Body of pancreas (tissue), 4 donors: ENCODE results near the gene ASPRV1. TPM values are rescaled to one million over a fixed set of nuclear protein-coding genes. Genes with fewer than 3 reads are reported as not detected.
"Not testable (repeated sequence)": the region's sequence is repeated elsewhere in the genome, so short reads cannot be mapped to it uniquely, and the experiment has no call there.

Experiments used
- ATAC-seq: fragments of 150-250 bp; one replicate; pipeline ENCODE4 v1.9.1; 2016
- DNase-seq, 4 donors: peaks; one replicate each; pipeline ENCODE4 v3.0.0-alpha.2; 2019
- H3K27ac ChIP-seq, 4 donors: fragments of 200-600 bp; sonication (generic); 1 replicate in 3 of 4; 2 replicates in 1 of 4; pipeline versions ENCODE4 v1.5.1 to v1.6.1; 2016 to 2019; ENCODE audit warnings: mild to moderate bottlenecking in 1 of 4, mixed read lengths in 1 of 4, moderate library complexity in 1 of 4
- H3K27me3 ChIP-seq, 2 donors: fragments of 200-600 bp; sonication (generic); one replicate each; pipeline ENCODE4 v1.6.0; 2016; ENCODE audit warnings: mild to moderate bottlenecking in 1 of 2
- H3K36me3 ChIP-seq, 2 donors: fragments of 200-600 bp; sonication (generic); replicated peaks in 1 of 2; 2 replicates each; pipeline ENCODE4 v1.5.1; 2016; ENCODE audit warnings: low read depth in 2 of 2; ENCODE audit not compliant: insufficient read depth in 1 of 2
- H3K4me1 ChIP-seq: fragments of 200-600 bp; sonication (generic); one replicate; pipeline ENCODE4 v1.6.0; 2016
- H3K4me3 ChIP-seq, 2 donors: fragments of 200-600 bp; sonication (generic); 1 replicate in 1 of 2; 2 replicates in 1 of 2; pipeline ENCODE4 v1.5.1; 2016 to 2019
- H3K9me3 ChIP-seq, 3 donors: fragments of 200-600 bp; sonication (generic); 1 replicate in 2 of 3; 2 replicates in 1 of 3; pipeline ENCODE4 v1.5.1; 2016
- POLR2A ChIP-seq, 3 donors: fragments of 450-650 bp; IDR thresholded peaks; one replicate each; pipeline ENCODE4 v1.6.1; 2016; ENCODE audit warnings: antibody characterized with exemption in 3 of 3, mild to moderate bottlenecking in 2 of 3
- WGBS, 2 donors: methylation state at CpG; one replicate each; pipeline ENCODE4 v1.1.5; 2017; 5-methylcytosine and 5-hydroxymethylcytosine counted together
- intact Hi-C: fragments of 100-400 bp; cut with DNase I; formaldehyde crosslinking; loops from one replicate; pipeline ENCODE4 v1.15.1; 2023
- total RNA-seq, 2 donors: library from RNA; depleted of rRNA; stranded (reverse); fragments of >200 nt; gene quantifications; one replicate each; pipeline ENCODE4 v1.1.0, GENCODE V29; 2016
- TF ChIP-seq, protein P1 (sequence below), 7 experiments: fragments of 450-650 bp in 4 of 7; fragments of 200-600 bp in 3 of 7; sonication (generic) in 3 of 7; IDR thresholded peaks; one replicate each; pipeline ENCODE4 v1.5.1; 2016 to 2019; ENCODE audit warnings: antibody characterized with exemption in 7 of 7

Gene ASPRV1
- total RNA-seq, 2 donors from 2014 or later, result 0.33 TPM; not detected in 1

DNA sequence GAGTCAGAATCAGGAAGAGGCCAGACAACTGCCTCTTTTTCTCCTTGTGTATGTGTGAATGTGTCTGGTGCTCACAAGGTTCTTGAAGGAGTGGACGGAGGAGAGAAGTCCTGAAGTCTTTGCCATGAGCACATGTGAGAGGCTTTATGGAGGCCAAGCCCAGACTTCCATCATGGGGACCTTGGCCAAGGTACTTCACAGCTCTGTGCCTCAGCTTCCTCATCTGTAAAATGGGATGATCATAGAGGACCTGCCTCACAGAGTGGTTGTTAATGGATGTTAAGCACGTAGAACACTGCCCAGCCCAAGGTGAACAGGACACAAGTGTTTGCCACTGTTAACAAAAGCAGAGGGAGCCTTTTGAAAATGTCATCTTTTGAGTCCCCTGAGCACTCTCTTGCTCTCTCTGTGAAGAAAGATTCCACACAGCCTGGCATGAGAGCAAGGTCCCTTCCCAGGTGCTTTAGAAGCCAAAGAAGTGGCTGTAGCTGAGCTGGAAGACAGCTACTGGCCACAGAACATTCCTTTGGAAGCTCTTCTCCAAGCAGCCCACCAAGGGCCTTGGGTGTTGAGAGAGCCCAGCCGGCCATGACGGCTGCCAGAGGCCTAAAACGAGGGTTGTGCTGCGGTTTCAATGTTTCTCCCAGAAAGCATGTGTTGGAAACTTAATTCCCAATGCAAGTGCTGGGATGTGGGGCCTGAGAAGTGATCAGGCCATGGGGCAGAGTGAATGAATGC, 41.8 kb upstream of the ASPRV1 start:
- H3K36me3 ChIP-seq, result no peaks in the 10 kb centered on the region
- no peaks in the 10 kb centered on the region for H3K9me3 ChIP-seq
- WGBS, 2 donors, result 74 to 91% methylated on average over 5 to 6 of the region's 6 CpGs
- H3K27ac ChIP-seq, result no peak overlapping the region
- ATAC-seq (no peak), DNase-seq (peak in 1 of 4 donors; percentile 1)
- H3K4me1 ChIP-seq, result no peaks in the 10 kb centered on the region
- intact Hi-C loops, result no loop called here
- no peak overlapping the region for H3K4me3 ChIP-seq
- H3K27me3 ChIP-seq, result no peaks in the 10 kb centered on the region
- no peak for TF ChIP-seq POLR2A (IDR thresholded peaks at IDR 0.05)
- TF ChIP-seq, protein P1, sequence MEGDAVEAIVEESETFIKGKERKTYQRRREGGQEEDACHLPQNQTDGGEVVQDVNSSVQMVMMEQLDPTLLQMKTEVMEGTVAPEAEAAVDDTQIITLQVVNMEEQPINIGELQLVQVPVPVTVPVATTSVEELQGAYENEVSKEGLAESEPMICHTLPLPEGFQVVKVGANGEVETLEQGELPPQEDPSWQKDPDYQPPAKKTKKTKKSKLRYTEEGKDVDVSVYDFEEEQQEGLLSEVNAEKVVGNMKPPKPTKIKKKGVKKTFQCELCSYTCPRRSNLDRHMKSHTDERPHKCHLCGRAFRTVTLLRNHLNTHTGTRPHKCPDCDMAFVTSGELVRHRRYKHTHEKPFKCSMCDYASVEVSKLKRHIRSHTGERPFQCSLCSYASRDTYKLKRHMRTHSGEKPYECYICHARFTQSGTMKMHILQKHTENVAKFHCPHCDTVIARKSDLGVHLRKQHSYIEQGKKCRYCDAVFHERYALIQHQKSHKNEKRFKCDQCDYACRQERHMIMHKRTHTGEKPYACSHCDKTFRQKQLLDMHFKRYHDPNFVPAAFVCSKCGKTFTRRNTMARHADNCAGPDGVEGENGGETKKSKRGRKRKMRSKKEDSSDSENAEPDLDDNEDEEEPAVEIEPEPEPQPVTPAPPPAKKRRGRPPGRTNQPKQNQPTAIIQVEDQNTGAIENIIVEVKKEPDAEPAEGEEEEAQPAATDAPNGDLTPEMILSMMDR (IDR thresholded peaks at IDR 0.05), result no peak

DNA sequence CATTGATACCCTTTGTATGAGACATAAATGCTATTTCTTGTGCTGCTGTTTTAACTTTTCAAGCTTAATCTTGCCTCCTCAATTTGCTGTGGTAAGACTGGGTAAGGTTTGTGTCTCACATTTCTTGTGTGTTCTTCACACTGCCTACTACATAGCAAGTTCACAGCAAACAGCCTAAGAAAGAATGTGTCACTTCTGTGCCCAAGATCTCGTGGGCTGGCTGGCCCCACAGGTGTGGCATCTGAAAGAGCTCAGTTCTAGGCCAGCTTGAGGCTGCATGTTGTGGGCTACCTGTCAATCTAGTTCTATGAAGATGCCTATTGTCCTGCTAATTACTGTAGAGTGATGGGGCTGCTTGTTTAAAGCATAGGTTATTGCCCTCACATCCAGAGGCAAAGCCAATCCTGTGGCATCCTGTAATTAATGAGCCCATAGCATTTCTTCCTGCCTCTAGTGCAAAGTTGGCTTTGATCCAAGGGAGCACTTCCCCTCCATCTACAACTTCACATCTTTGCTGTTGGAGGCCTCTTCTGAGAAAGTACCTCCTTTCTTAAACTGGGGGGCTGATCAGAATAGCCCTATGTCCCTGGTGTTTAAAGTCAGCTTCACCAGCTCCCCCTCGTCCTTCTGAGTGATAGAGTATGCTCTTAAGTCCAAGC, 40.9 kb upstream of the ASPRV1 start:
- no peaks in the 10 kb centered on the region for H3K27me3 ChIP-seq
- 73 to 83% methylated on average over 2 of the region's 2 CpGs for WGBS, 2 donors
- no peaks in the 10 kb centered on the region for H3K36me3 ChIP-seq
- H3K27ac ChIP-seq, result no peak overlapping the region
- peak in 1 of 4 donors; percentile 20 for DNase-seq
- H3K4me3 ChIP-seq, result no peak overlapping the region
- H3K9me3 ChIP-seq, result no peaks in the 10 kb centered on the region
- no peak for ATAC-seq
- no peaks in the 10 kb centered on the region for H3K4me1 ChIP-seq
- intact Hi-C loops, result no loop called here
- no peak for TF ChIP-seq POLR2A (IDR thresholded peaks at IDR 0.05)
- TF ChIP-seq, protein P1 (IDR thresholded peaks at IDR 0.05), result no peak

DNA sequence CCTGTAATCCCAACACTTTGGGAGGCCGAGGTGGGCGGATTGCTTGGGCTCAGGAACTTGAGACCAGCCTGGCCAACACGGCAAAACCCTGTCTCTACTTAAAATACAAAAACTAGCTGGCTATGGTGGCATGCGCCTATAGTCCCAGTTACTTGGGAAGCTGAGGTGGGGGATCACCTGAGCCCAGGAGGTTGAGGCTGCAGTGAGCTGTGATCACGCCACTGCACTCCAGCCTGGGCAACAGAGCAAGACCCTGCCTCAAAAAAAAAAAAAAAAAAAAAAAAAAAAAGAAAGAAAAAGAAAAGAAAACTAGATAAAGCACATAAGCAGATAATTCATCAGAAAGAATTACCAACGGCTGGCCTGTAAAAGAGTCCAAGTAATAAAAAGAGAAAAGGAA, 39.1 kb upstream of the ASPRV1 start:
- DNase-seq, H3K27ac ChIP-seq, H3K27me3 ChIP-seq, ATAC-seq, H3K9me3 ChIP-seq, H3K4me1 ChIP-seq, intact Hi-C loops, H3K36me3 ChIP-seq, H3K4me3 ChIP-seq: not testable (repeated sequence)
- WGBS, 2 donors, result 86 to 88% methylated on average over 6 of the region's 6 CpGs

DNA sequence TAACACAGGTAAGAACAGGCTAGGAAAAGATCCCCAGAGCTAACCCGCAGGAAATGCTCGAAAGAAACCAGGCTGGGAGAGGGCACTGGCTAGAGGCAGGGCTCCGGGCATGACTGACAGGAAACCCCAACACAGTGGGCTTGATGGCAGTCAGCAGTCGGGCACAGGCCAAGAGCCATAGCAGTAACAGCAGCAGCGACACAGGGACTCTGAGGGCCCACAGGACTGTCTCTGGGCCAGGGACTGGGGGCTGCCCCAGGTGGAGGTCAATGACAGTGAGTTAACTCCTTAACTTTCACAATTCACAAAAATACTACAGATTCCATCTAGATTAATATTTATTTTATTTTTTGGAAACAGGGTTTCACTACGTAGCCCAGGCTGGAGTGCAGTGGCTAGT, 37.3 kb upstream of the ASPRV1 start:
- peak in 1 of 4 donors; percentile 1 for DNase-seq
- 90 to 98% methylated on average over 6 of the region's 6 CpGs for WGBS, 2 donors
- intact Hi-C loops, result no loop called here

More for the DNA sequence above, 37.3 kb upstream of the ASPRV1 start:
- no peak for ATAC-seq
- H3K27me3 ChIP-seq, result no peaks in the 10 kb centered on the region
- no peak overlapping the region for H3K27ac ChIP-seq
- no peaks in the 10 kb centered on the region for H3K36me3 ChIP-seq
- TF ChIP-seq POLR2A (IDR thresholded peaks at IDR 0.05), result no peak
- TF ChIP-seq, protein P1 (IDR thresholded peaks at IDR 0.05), result no peak
- no peaks in the 10 kb centered on the region for H3K9me3 ChIP-seq
- H3K4me1 ChIP-seq, result no peaks in the 10 kb centered on the region
- H3K4me3 ChIP-seq, result no peak overlapping the region
